Gastrocnemius medialis (tissue), 4 donors: ENCODE results near the gene DNAH5.

Experiments used
- POLR2A ChIP-seq, 2 donors: fragments of 450-650 bp; IDR thresholded peaks; one replicate each; pipeline ENCODE4 v1.6.1; 2017; ENCODE audit warnings: antibody characterized with exemption in 2 of 2, mild to moderate bottlenecking in 2 of 2, moderate library complexity in 2 of 2
- TF ChIP-seq, protein P1 (sequence below), 5 experiments: fragments of 450-650 bp in 3 of 5; fragments of 200-600 bp in 2 of 5; sonication (generic) in 2 of 5; IDR thresholded peaks in 4 of 5; conservative IDR thresholded peaks in 1 of 5; 1 replicate in 4 of 5; 2 replicates in 1 of 5; pipeline ENCODE4 v1.5.1; 2016 to 2019; ENCODE audit warnings: antibody characterized with exemption in 5 of 5, mild to moderate bottlenecking in 3 of 5, moderate library complexity in 3 of 5

GRCh38 chr5:13659391-13659790, 285.1 kb downstream of the DNAH5 start:
- TF ChIP-seq, protein P1, sequence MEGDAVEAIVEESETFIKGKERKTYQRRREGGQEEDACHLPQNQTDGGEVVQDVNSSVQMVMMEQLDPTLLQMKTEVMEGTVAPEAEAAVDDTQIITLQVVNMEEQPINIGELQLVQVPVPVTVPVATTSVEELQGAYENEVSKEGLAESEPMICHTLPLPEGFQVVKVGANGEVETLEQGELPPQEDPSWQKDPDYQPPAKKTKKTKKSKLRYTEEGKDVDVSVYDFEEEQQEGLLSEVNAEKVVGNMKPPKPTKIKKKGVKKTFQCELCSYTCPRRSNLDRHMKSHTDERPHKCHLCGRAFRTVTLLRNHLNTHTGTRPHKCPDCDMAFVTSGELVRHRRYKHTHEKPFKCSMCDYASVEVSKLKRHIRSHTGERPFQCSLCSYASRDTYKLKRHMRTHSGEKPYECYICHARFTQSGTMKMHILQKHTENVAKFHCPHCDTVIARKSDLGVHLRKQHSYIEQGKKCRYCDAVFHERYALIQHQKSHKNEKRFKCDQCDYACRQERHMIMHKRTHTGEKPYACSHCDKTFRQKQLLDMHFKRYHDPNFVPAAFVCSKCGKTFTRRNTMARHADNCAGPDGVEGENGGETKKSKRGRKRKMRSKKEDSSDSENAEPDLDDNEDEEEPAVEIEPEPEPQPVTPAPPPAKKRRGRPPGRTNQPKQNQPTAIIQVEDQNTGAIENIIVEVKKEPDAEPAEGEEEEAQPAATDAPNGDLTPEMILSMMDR (IDR thresholded peaks at IDR 0.05 in 4 of 5, conservative IDR thresholded peaks at IDR 0.05 in 1 of 5), result no peak
- TF ChIP-seq POLR2A (IDR thresholded peaks at IDR 0.05), result no peak
